Fibroblast of skin of right quadriceps (primary cell): ENCODE measurements around the gene KIF18B.
A peak's percentile ranks its signal among the peaks of the same experiment; 100 is the strongest.

Experiments used
- DNase-seq: peaks from one replicate; pipeline ENCODE4 v3.0.0-alpha.2; 2013

The KIF18B gene

DNA sequence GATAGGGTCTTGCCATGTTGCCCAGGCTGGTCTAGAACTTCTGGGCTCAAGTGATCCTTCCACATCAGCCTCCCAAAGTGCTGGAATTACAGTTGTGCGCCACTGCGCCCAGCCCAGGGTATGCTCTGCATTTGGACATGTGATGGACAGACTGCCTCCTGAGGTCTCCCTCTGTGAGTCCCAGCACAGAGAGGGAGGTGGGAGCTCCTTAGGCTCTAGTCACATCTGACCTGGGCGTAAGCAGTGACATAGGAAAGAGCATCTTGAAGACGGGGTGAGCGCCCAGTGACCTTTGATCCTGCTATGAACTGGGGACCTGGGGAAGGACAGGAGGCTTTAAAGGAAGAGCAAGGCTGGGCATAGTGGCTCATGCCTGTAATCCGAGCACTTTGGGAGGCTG lies 30.1 kb downstream of the KIF18B start:
- DNase-seq = no peak

DNA sequence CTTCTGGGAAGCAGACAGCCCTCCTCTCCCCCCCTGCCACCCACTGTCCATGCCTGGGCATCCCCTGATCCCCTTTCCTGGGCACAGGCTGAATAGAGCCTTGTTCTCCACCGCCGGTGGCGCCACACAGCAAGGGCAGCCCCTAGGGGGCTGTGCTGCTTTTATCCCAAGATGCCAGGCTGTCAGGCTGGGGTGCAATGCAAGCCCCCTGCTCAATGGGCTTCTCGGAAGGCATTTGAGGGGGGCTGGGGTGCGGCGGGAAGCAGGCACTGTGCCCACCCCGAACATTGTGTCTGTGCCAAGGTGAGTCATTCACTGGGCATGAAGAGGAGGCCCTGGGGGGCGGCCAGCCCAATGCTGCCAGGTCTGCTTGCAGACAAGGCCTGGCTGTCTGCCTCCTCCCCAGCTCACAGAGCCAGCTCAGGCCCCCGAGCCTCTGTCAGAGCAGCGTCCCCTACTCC lies 30.8 kb downstream of the KIF18B start:
- DNase-seq = peak; percentile 40

DNA sequence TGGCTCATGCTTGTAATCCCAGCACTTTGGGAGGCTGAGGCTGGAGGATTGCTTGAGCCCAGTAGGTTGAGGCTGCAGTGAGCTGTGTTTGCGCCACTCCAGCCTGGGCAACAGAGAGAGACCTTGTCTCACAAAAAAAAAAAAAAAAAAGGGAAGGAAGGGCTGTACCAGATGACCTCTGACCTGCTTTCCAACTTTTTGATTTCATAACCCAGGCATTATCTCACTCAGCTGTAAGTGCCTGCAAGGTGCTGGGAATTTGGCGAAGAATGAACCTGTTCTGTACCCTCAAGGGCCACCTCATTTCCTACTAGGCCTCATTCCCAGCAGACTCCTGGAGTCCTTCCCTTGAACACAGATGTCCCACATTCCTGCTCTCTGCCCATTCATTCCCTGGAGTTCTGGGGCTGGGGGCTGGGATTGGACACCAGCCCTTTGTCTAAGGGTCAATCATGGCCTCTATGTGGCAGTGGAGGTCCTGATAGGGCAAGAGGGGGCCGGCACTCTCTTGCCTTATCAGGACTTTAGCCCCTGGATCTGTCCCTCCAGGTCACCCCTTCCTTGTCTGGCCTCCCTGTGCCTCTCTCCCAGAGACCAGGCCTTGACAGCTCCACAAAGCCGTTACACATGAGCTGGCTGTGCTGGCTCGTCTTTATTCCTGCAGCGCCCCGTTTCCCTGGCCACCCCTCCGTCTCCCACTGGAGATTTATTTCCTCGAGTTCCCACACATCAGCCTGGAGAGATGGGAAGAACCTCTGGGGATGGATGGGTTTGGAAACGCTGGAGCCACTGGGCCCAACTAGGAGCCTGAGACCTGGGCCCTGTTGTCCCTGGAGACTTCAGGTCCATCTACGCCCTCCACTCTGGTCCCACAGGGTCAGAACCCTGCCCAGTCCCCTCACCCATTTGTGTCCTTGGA lies 31.5 kb downstream of the KIF18B start:
- DNase-seq = no peak

DNA sequence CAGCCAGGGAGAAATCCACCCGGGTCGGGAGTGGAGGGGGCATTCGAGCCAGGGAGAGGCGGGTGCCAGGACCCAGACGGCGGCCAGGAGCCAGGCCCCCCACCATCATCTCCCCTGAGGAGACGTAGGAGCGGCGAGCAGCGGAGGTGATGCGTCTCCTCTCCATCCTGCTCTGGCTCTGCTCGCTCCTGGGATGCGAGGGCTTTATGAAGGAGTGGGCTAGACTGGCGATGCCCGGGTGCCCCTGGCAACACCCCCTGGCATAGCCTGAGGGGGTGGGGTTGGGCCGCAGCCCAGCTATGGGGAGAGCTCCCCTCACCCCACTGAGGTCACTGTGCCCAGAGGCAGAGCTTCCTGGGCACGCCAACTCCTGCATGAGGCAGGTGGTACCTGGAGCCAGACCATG lies 32.2 kb downstream of the KIF18B start, which contains the start of gene GFAP:
Gene GFAP, minus strand, starts transcription at position 180 of the 406 bp plus-strand sequence. Its CDS starts 14 bp downstream, at position 166.
- DNase-seq = no peak

DNA sequence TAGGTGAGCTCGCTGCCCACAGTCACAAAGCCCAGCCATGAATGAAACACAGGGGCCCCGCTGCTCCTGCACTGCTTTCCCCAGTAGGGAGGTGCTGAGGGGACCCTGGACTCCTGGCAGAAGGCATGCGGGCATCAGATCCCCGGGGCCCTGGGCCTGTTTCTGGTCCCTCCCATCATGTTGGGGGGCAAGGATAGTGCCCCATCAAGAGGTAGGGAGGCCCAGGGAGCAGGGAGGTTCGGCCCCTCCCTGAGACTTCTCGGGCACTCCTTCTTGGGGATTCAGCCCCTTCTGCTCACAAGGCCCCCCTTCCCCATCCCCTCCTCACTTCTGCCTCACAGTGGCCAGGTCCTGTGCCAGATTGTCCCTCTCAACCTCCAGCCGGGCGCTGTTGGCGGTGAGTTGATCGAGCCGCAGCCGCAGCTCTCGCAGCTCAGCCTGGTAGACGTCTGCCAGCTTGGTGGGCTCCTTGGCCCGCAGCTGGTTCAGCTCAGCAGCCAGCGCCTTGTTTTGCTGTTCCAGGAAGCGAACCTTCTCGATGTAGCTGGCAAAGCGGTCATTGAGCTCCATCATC lies 32.8 kb downstream of the KIF18B start:
- no peak for DNase-seq

DNA sequence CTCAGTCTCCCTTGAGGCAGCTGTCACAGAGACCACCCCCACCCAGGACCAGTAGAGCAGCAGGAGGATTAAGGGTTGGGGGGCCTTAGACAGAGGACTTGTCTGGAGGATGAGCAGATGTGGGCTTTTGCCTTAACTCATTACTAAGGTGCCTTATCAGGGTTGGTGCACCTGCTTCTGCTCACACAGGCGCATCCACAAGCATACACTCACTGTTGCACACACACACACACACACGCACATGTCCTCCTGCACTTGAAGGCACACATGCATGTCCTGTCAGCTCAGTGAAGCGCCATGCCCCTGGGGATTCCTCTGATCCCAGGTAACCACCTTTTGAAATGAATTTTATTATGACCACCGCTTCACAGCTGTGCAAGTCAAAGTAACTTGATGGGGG lies 33.4 kb downstream of the KIF18B start:
- DNase-seq = no peak

DNA sequence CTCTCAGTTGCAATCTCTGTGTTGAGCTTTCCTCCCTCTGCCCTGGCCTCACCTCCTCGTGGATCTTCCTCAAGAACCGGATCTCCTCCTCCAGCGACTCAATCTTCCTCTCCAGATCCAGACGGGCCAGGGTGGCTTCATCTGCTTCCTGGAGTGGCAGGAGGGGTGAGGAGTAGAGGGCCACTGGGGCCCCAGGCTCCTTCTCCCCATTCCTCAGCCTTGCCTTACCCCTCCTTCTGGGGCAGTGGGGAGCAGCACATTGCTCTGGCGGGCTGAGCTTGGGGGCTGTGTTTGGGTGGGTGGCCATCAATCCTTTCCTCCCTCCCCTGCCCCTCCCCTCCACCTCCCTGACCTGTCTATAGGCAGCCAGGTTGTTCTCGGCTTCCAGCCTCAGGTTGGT lies 33.9 kb downstream of the KIF18B start:
- DNase-seq = no peak

DNA sequence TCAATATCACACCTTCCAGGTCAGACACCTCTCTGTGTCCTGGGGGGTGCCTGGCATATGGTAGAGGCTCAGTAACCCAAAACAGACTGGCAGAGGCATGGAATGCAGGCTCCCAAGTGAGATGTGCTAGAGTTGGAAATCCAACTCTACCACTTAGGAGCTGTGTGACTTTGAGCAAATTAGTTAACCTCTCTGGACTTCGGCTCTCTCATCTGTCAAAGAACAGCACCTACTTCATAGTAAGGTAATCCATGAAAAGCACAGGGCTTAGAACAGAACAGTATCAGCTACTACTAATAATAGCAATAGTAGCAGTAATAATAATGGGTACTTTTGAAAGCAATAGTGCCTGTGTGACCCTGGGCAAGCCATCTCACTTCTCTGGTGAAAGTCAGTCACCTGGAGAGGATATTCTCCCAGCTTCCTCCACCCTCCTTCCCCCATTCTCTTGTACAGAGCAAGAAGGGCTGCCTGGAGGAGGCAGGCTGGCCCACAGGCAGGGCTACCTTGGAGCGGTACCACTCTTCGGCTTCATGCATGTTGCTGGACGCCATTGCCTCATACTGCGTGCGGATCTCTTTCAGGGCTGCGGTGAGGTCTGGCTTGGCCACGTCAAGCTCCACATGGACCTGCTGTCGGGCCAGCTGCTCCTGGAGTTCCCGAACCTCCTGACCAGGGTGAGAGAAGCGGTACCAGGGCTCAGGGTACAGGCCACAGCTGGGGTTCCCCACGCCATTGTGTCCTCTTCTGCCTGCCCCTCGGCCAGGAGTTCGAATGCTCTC lies 34.6 kb downstream of the KIF18B start:
- DNase-seq = no peak

DNA sequence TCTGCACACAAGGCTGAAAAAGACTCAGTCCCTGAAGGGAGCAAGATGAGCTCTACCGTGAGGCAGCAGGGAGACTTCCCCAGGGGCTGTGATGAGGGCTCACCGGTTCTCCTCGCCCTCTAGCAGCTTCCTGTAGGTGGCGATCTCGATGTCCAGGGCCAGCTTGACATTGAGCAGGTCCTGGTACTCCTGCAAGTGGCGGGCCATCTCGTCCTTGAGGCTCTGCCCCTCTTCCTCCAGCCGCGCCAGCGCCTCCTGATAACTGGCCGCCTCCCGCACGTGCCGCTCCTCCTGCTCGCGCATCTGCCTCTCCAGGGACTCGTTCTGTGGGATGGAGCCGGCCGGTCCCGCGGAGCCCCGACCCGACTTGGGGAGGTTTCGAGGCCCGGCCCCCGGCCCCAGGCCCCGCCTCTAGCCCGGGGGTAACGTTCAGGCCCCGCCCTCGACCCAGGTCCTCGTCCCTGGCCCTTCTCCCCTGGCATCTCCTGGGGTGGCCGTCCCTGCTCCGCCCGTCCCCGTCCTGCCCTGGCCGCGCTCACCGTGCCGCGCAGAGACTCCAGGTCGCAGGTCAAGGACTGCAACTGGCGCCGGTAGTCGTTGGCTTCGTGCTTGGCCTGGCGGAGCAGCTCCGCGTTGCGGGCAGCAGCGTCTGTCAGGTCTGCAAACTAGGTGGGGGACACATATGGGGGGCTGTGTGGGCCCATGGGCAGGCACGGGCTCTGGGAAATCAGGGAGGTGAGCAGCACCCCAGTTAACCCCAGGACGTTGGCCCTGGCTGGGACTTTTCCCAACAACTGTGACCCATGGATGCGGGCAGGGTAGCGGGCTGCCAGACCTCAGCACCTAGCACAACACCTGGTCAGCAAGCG lies 36.2 kb downstream of the KIF18B start:
- peak; percentile 42 for DNase-seq

DNA sequence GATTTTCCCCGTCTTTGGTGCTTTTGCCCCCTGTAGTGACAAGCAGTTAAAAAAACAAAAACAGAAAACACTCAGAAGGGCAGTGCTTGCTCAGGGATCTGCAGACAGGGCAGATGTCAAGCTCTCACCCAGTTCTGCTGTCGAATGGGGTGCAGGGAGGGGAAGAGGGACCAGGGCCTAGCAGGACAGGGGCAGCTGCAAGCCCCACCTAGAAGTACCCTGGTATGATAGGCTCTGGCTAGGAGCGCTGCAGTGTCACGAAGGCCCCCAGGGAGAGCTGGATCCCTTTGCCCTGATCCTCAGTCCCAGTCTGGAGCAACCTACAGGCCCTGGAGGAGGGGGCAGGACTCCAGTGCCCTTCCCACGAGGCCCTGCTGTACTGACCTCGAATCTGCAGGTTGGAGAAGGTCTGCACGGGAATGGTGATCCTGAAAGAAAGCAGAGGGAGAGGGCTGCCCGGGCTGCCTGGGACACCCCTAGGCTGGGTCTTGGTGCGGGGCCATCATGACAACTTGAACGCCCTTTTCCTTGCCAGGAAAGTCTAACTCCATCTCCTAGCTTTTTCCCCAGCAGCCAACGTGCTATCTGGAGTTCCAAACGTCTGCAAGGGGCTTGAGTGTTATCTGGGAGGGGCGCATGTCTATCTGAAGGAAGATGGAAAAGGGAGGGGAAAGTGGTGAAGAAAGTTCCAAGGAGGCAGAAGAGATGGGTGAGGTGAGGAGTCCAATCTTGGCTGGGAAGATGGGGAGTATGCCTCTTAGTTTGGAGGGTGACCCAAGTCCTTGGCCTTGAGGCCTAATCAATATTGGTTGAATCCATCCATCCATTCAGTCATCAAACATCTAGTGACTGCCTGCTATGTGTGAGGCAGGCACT lies 37.1 kb downstream of the KIF18B start:
- no peak for DNase-seq

DNA sequence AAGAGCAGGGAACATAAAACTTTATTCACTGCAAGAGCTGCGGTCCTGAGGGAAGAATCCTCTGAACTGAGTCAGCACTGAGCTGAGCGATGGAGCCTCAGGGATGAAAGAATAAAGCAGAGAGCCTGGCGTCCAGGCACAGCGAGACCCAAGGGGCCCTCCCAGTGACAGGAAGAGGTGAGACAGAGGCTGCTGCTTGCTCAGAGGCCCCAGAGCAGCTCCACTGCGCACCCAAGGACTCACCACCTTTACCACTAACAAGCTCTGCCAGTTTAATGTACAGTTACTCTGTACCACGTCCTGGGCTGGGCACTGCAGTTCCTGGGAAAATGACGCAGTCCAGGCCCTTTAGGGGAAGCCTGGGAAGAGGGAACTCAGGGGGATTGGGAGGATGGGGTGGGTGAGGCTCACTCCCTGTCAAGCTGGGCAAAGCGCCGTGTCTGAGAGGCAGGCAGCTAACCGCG lies 37.9 kb downstream of the KIF18B start:
- DNase-seq = peak; percentile 89

DNA sequence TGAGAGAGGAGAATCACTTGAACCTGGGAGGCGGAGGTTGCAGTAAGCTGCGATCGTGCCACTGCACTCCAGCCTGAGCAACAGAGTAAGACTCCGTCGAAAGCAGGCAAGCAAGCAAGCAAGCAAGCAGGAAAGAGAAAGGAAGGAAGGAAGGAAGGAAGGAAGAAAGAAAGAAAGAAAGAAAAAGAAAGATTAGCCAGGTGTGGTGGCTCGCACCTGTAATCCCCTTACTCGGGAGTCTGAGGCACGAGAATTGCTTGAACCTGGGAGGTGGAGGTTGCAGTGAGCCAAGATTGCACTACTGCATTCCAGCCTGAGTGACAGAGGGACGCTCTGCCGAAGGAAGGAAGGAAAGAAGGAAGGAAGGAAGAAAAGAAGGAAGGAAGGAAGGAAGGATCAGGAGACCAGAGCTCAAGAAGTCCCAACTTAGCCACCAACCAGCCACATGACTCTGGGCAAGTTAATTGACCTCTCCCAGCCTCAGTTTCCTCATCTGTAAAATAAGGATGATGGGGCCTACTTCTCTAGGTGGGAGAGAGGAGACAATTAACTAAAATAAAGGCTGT lies 38.7 kb downstream of the KIF18B start:
- DNase-seq = no peak

DNA sequence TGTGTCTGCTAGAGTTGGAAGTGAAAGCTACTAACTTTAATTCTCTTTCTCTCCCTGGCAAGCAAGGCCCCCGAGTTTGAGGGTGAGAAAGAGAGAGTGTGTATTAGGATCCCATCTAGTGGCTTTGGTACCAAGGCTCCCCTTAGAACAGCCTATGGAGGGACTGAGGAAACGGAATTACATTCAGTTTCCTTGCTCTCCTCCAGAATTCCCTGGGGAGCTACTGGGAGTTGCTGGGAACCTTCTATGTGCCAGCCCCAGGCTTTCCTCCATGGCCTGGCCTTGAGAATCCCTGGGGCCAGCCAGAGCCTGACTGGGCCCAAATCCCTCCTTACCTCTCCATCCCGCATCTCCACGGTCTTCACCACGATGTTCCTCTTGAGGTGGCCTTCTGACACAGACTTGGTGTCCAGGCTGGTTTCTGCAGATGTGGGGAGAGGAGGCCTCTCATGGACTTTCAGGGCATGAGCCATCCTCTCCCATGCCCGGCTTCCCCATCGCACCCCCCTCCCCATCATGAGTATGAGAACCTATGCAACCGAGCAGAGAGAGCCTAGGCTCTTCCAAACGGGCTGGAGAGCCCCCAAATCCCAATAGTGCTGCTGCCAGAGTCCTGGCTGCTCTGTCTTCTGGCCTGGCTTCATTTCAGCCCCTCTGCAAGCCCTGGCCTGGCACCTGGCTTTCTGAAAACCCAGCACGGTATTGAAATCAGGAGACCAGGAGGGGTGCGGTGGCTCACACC lies 39.7 kb downstream of the KIF18B start:
- no peak for DNase-seq

DNA sequence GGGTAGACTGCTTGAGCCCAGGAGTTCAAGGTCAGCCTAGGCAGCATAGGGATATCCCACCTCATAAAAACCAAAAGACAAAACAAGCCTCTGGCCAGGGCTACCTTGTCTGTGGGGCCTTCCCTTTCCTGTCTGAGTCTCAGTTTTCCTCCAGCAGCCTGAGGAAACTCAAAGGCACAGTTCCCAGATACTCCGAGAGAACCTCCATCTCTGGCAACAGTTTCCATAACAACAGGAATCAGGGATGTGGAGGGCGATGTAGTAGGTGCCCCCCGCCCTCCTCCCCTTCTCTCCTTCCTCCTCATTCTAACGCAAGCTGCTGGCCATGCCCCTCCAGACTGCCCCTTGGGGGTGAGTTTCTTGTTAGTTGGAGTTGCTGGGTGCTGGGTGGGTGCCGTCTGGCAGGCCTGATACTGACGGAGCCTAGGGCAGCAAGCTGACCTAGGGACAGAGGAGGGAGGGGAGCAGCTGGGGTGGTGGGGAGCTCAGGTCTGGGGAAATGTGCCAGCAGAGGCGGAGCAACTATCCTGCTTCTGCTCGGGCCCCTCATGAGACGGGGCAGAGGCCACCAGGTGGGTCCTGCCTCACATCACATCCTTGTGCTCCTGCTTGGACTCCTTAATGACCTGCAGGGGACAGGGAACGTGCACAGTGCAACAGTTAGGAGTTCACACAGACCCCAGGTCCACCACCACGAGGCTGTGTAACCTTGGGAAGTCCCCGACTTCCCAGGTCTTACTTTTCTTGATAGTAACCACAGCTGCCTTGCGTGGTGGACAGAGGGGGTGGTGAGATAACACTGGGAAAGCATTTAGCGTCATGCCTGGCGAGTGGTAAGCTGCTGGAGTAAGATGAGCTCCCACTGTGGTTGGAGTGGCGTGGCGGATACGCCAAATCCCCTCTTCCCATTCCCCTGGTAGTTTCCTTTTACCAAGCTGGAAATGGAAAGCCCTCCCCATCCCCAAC lies 40.5 kb downstream of the KIF18B start:
- no peak for DNase-seq

DNA sequence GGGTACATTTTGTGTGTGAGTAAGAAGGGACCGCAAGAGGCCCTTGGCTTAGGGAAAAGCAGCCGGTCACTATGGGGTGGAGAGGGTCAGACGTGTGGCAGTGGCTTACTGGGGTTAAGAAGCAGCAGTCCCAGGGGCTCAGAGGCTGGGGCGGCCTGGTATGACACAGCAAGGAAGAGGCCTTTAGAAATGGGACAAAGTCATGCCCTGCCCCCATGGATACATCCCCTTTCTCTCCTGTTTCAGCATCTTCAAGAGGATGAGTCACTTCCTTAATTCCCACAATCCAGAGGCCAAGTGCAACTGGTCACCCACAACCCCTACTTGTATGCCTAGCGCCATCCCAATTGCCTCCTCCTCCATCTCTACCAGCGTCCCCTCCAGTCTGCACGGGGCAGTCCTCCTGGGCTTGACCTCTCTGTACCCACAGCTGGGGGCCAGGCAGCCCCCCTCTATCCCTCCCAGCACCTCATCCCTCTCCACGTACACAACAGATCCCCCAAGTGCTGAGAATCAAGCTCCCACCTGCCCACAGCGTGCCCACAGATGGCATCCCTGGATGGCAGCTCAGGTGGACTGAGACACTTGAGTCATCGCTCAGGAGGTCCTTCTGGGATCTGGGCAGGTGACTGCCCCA lies 41.4 kb downstream of the KIF18B start:
- DNase-seq = peak; percentile 95

DNA sequence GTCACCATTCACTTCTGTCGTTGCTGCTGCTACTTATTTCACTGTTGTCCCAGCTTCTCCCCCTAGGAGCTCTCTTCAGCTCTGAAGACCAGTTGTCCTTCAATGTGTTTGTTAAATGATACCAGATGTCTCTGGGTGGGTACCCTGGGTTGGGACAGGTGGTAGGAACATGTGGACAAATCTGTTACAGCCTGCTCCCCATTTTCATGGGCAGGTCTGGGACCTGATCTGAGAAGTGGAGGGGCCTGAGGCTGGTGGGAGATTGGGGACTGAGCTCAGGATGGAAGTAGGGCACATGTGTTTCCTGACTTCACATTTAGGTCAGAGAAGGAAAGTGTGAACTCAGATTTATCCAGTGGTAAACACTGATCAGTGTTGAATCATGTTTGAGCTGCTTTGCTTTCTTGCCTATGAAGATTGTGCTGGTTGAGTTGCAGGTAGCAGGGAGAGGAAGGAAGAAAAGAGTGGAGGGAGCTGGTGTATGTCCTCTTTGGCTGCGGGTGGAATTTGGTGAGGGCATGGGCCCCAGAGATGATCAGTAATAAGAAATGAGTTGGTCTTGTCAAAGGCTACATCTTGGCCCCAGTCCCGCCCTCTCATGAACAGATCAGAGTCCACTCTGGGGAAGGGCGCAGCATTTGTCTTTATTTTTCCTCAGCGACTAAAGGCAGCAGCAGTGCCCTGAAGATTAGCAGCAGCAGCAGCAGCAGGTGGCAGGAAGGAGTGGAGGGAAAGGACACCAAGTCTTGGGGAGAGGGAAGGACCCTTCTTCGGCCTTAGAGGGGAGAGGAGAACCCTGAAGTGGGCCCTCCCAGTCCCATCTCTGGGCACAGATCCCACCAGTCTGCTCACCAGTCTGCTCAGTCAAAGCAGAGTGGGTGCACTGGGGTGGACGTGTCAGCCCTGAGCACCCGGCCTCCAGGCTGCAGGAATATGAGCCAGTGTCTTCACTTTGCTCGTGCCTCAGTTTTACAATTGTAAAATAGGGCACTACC lies 42.3 kb downstream of the KIF18B start:
- DNase-seq = no peak
